PC-9 (cell line): ENCODE measurements around the gene MAGI1.

Experiments
- EZH2 ChIP-seq: fragments of 200-600 bp; sonication (generic); IDR thresholded peaks from 2 replicates; pipeline ENCODE4 v1.8.0; 2017; ENCODE audit warnings: antibody characterized with exemption, low read depth
- TF ChIP-seq, protein P1 (sequence below): fragments of 200-600 bp; sonication (generic); conservative IDR thresholded peaks from 2 replicates; pipeline ENCODE4 v1.6.1; 2017; ENCODE audit warnings: mixed run types, antibody characterized with exemption, mild to moderate bottlenecking, moderate library complexity

DNA sequence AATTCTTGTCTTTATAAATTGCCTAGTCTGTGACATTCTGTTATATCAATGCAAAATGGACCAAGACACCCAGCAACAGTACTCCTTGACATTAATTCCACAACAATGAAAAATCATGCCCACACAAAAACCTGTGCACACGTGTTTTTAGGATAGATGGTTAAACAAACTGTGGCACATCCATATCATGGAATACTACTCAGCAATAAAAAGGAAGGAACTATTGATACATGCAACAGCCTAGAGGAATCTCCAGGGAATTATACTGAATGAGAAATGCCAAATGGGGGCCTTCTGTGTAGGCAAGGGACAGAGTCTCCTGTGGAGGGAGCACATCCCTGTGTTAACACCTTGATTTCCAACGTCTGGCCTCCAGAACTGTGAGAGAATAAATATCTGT, 388.5 kb downstream of the MAGI1 start:
- TF ChIP-seq, protein P1, sequence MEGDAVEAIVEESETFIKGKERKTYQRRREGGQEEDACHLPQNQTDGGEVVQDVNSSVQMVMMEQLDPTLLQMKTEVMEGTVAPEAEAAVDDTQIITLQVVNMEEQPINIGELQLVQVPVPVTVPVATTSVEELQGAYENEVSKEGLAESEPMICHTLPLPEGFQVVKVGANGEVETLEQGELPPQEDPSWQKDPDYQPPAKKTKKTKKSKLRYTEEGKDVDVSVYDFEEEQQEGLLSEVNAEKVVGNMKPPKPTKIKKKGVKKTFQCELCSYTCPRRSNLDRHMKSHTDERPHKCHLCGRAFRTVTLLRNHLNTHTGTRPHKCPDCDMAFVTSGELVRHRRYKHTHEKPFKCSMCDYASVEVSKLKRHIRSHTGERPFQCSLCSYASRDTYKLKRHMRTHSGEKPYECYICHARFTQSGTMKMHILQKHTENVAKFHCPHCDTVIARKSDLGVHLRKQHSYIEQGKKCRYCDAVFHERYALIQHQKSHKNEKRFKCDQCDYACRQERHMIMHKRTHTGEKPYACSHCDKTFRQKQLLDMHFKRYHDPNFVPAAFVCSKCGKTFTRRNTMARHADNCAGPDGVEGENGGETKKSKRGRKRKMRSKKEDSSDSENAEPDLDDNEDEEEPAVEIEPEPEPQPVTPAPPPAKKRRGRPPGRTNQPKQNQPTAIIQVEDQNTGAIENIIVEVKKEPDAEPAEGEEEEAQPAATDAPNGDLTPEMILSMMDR = no peak
- no peak for TF ChIP-seq EZH2
